Right ventricle myocardium superior (tissue), 1 donor: ENCODE results near the gene PPY. TPM values are rescaled to one million over a fixed set of nuclear protein-coding genes. Genes with fewer than 3 reads are reported as not detected.
A peak's percentile ranks its signal among the peaks of the same experiment; 100 is the strongest.
"Not testable (repeated sequence)": the region's sequence is repeated elsewhere in the genome, so short reads cannot be mapped to it uniquely, and the experiment has no call there.

Experiments
- ATAC-seq: fragments of 200-7000 bp; cut with Tn5 transposase; one replicate; pipeline ENCODE4 v1.9.1; 2020; ENCODE audit warnings: mild to moderate bottlenecking; ENCODE audit not compliant: poor library complexity
- DNase-seq: peaks from one replicate; pipeline ENCODE4 v3.0.0-alpha.2; 2020
- intact Hi-C: fragments of 100-400 bp; cut with DNase I; formaldehyde crosslinking; loops from one replicate; pipeline ENCODE4 v1.11.2; 2022
- long read RNA-seq: library from polyadenylated mRNA; unstranded; transcript quantifications from one replicate; pipeline ENCODE4 v2.0.0, GENCODE V29; 2021
- total RNA-seq: library from RNA; stranded (reverse); fragmentation: NEBNext Ultra II Directional; extraction: Animal tissue kit (Norgen Biotek cat#: 25700); gene quantifications from one replicate; pipeline ENCODE4 v1.2.1, GENCODE V29; 2021
- donor health status: DM: no; HTN: yes; CAD: no; lungs with severe emphysema.

The PPY gene
- not detected for total RNA-seq
- long read RNA-seq, result 0 reads

- intact Hi-C loops, result loop anchor here (5.0 to 10.0 kb wide), 2 partner anchors 50 to 203 kb away; partner anchors contain the start of gene HROB
- DNase-seq, result no peak
- ATAC-seq, result no peak
Observed at GRCh38 chr17:43942051-43942685, at the start of gene PPY. Gene PPY, minus strand, starts transcription at chr17:43942476. Its CDS starts 822 bp downstream, at chr17:43941654.

GRCh38 chr17:43988301-43988700, 46.0 kb upstream of the PPY start:
- ATAC-seq, result no peak
- intact Hi-C loops, result no loop called here

GRCh38 chr17:43987131-43988021, 45.1 kb upstream of the PPY start:
- peak; percentile 20 for DNase-seq
- peak; percentile 67 for ATAC-seq
- intact Hi-C loops, result no loop called here

More at GRCh38 chr17:43988301-43988700, 46.0 kb upstream of the PPY start:
- DNase-seq, result no peak

- intact Hi-C loops, result no loop called here
- DNase-seq (no peak), ATAC-seq (peak; percentile 60)
Observed at GRCh38 chr17:43986225-43986981, 44.1 kb upstream of the PPY start.

GRCh38 chr17:43984521-43984920, 42.2 kb upstream of the PPY start:
- intact Hi-C loops, result no loop called here

GRCh38 chr17:43983515-43984411, 41.5 kb upstream of the PPY start:
- intact Hi-C loops, result no loop called here
- ATAC-seq, result peak; percentile 60
- peak; percentile 44 for DNase-seq

More at GRCh38 chr17:43984521-43984920, 42.2 kb upstream of the PPY start:
- no peak for ATAC-seq
- no peak for DNase-seq

GRCh38 chr17:43983196-43983514, 40.9 kb upstream of the PPY start:
- DNase-seq (no peak), ATAC-seq (no peak)
- intact Hi-C loops, result no loop called here

GRCh38 chr17:43982171-43982570, 39.9 kb upstream of the PPY start:
- no peak for ATAC-seq
- DNase-seq, result no peak
- intact Hi-C loops, result no loop called here

- peak; percentile 7 for DNase-seq
- intact Hi-C loops, result no loop called here
Observed at GRCh38 chr17:43979671-43980070, 37.4 kb upstream of the PPY start.

GRCh38 chr17:43979011-43979410, 36.7 kb upstream of the PPY start:
- ATAC-seq (no peak), DNase-seq (peak; percentile 6)
- intact Hi-C loops, result no loop called here

More at GRCh38 chr17:43979671-43980070, 37.4 kb upstream of the PPY start:
- no peak for ATAC-seq

- intact Hi-C loops, result no loop called here
- ATAC-seq (no peak), DNase-seq (no peak)
Observed at GRCh38 chr17:43978078-43978477, 35.8 kb upstream of the PPY start.

GRCh38 chr17:43976963-43977837, 34.9 kb upstream of the PPY start:
- ATAC-seq, result no peak
- intact Hi-C loops, result no loop called here
- peak; percentile 11 for DNase-seq

- ATAC-seq (no peak), DNase-seq (no peak)
- intact Hi-C loops, result no loop called here
Observed at GRCh38 chr17:43975898-43976297, 33.6 kb upstream of the PPY start.

GRCh38 chr17:43974382-43975266, 32.3 kb upstream of the PPY start:
- ATAC-seq (no peak), DNase-seq (no peak)
- intact Hi-C loops, result no loop called here

GRCh38 chr17:43972444-43973212, 30.4 kb upstream of the PPY start:
- ATAC-seq, intact Hi-C loops, DNase-seq: not testable (repeated sequence)

- DNase-seq, ATAC-seq, intact Hi-C loops: not testable (repeated sequence)
Observed at GRCh38 chr17:43971436-43971835, 29.2 kb upstream of the PPY start.
